Fibroblast of the aortic adventitia (primary cell): ENCODE results near the gene ZC3HAV1. TPM values are rescaled to one million over a fixed set of nuclear protein-coding genes. Genes with fewer than 3 reads are reported as not detected.
A peak's percentile ranks its signal among the peaks of the same experiment; 100 is the strongest.

Experiments used
- DNase-seq: peaks from one replicate; pipeline ENCODE4 v3.0.0-alpha.2; 2010; ENCODE audit warnings: low read depth
- H3K4me3 ChIP-seq: 2 replicates; pipeline ENCODE4 v1.5.1; 2011; ENCODE audit warnings: low read depth, mild to moderate bottlenecking, control low read depth, low read length, moderate library complexity
- CTCF ChIP-seq: IDR thresholded peaks from 2 replicates; pipeline ENCODE4 v1.5.1; 2011; ENCODE audit warnings: mild to moderate bottlenecking, low read length, control low read depth, inconsistent platforms; ENCODE audit not compliant: insufficient read depth
- total RNA-seq: library from RNA; depleted of rRNA; stranded (reverse); fragments of >200 nt; gene quantifications from 2 replicates; pipeline ENCODE4 v1.2.3, GENCODE V29; 2012; ENCODE audit warnings: low replicate concordance

ZC3HAV1 gene
- 20.0 and 55.4 TPM in 2 replicates for total RNA-seq

- H3K4me3 ChIP-seq, result peak within 1 kb of the TSS; percentile 90
- DNase-seq, result peak; percentile 93
- no peak for TF ChIP-seq CTCF
Measured at GRCh38 chr7:139109188-139109982, at the start of gene ZC3HAV1. Gene ZC3HAV1 (minus strand): TSS chr7:139109720. CDS start chr7:139109331, 389 bp downstream.

GRCh38 chr7:139153832-139154231 is 44.3 kb upstream of the ZC3HAV1 start:
- no peak for TF ChIP-seq CTCF
- H3K4me3 ChIP-seq, result no peak overlapping the region
- peak; percentile 88 for DNase-seq

- no peak overlapping the region for H3K4me3 ChIP-seq
- TF ChIP-seq CTCF, result no peak
- DNase-seq, result no peak
Measured at GRCh38 chr7:139152149-139152548, 42.6 kb upstream of the ZC3HAV1 start.

GRCh38 chr7:139139150-139139549 is 29.6 kb upstream of the ZC3HAV1 start:
- H3K4me3 ChIP-seq, result no peak overlapping the region
- no peak for DNase-seq
- no peak for TF ChIP-seq CTCF

GRCh38 chr7:139133335-139134139 is 24.0 kb upstream of the ZC3HAV1 start:
- no peak for TF ChIP-seq CTCF
- peak; percentile 91 for DNase-seq
- H3K4me3 ChIP-seq, result peak overlapping the region; percentile 89

GRCh38 chr7:139132887-139133286 is 23.4 kb upstream of the ZC3HAV1 start:
- DNase-seq, result no peak
- TF ChIP-seq CTCF, result no peak
- H3K4me3 ChIP-seq, result peak overlapping the region; percentile 89
